SU-DHL-6 (cell line): Measurements from ENCODE around the gene COL6A1.

Experiments
- H2AFZ ChIP-seq: fragments of 200-600 bp; sonication (generic); 2 replicates; pipeline ENCODE4 v1.6.1; 2014; ENCODE audit warnings: low read depth, mild to moderate bottlenecking, moderate library complexity, mixed read lengths, antibody characterized with exemption, low read length; ENCODE audit not compliant: severe bottlenecking
- H3F3A ChIP-seq: fragments of 200-600 bp; shearing (Covaris generic); 2 replicates; pipeline ENCODE4 v1.6.0; 2016; ENCODE audit warnings: antibody characterized with exemption, mild to moderate bottlenecking; ENCODE audit not compliant: insufficient read depth
- H3K27ac ChIP-seq: fragments of 200-600 bp; sonication (generic); 2 replicates; pipeline ENCODE4 v1.5.1; 2016; ENCODE audit warnings: low read depth, mild to moderate bottlenecking, low read length, moderate library complexity, mixed read lengths
- H3K27me3 ChIP-seq: fragments of 200-600 bp; sonication (generic), shearing (Covaris generic); 2 replicates; pipeline ENCODE4 v1.6.0; 2014; ENCODE audit warnings: mild to moderate bottlenecking, low read length
- H3K36me3 ChIP-seq: fragments of 200-600 bp; sonication (generic); 2 replicates; pipeline ENCODE4 v1.6.1; 2014; ENCODE audit warnings: mild to moderate bottlenecking, low read length, mixed read lengths
- H3K4me2 ChIP-seq: fragments of 300-600, 200-600 bp; shearing (Covaris generic), sonication (generic); 2 replicates; pipeline ENCODE4 v1.6.0; 2014; ENCODE audit warnings: low read length, low read depth, mild to moderate bottlenecking; ENCODE audit not compliant: poor library complexity, severe bottlenecking
- H3K4me3 ChIP-seq: fragments of 200-600 bp; sonication (generic); 2 replicates; pipeline ENCODE4 v1.5.1; 2014; ENCODE audit warnings: antibody characterized with exemption, low read length, mild to moderate bottlenecking, mixed read lengths; ENCODE audit not compliant: insufficient read depth, poor library complexity, severe bottlenecking
- H3K79me2 ChIP-seq: fragments of 200-600 bp; sonication (generic); 2 replicates; pipeline ENCODE4 v1.6.1; 2014; ENCODE audit warnings: mild to moderate bottlenecking, low read length, moderate library complexity; ENCODE audit not compliant: insufficient read depth
- H3K9ac ChIP-seq: fragments of 200-600 bp; sonication (generic); 2 replicates; pipeline ENCODE4 v1.7.0; 2014; ENCODE audit warnings: mild to moderate bottlenecking, low read length
- H3K9me2 ChIP-seq: fragments of 200-600 bp; sonication (generic); replicated peaks from 2 replicates; pipeline ENCODE4 v1.6.1; 2014; ENCODE audit warnings: low read length; ENCODE audit not compliant: insufficient read depth
- H3K9me3 ChIP-seq: fragments of 200-600 bp; sonication (generic); 2 replicates; pipeline ENCODE4 v1.6.1; 2014; ENCODE audit warnings: low read length, mixed read lengths; ENCODE audit not compliant: insufficient read depth
- H4K20me1 ChIP-seq: fragments of 200-600 bp; sonication (generic); 2 replicates; pipeline ENCODE4 v1.6.1; 2014; ENCODE audit warnings: low read depth, mild to moderate bottlenecking, antibody characterized with exemption, low read length, moderate library complexity, mixed read lengths
- EZH2phosphoT487 ChIP-seq: fragments of 200-600 bp; sonication (generic), shearing (Covaris generic); conservative IDR thresholded peaks from 2 replicates; pipeline ENCODE4 v1.6.1; 2018; ENCODE audit warnings: mild to moderate bottlenecking, antibody characterized with exemption, low read length, moderate library complexity, mixed read lengths
- TF ChIP-seq, protein P1 (sequence below): fragments of 200-600 bp; sonication (generic); IDR thresholded peaks from one replicate; pipeline ENCODE4 v1.5.1; 2017; ENCODE audit warnings: antibody characterized with exemption, mild to moderate bottlenecking, low read length, moderate library complexity; ENCODE audit not compliant: insufficient read depth, poor library complexity, severe bottlenecking

COL6A1 gene

DNA sequence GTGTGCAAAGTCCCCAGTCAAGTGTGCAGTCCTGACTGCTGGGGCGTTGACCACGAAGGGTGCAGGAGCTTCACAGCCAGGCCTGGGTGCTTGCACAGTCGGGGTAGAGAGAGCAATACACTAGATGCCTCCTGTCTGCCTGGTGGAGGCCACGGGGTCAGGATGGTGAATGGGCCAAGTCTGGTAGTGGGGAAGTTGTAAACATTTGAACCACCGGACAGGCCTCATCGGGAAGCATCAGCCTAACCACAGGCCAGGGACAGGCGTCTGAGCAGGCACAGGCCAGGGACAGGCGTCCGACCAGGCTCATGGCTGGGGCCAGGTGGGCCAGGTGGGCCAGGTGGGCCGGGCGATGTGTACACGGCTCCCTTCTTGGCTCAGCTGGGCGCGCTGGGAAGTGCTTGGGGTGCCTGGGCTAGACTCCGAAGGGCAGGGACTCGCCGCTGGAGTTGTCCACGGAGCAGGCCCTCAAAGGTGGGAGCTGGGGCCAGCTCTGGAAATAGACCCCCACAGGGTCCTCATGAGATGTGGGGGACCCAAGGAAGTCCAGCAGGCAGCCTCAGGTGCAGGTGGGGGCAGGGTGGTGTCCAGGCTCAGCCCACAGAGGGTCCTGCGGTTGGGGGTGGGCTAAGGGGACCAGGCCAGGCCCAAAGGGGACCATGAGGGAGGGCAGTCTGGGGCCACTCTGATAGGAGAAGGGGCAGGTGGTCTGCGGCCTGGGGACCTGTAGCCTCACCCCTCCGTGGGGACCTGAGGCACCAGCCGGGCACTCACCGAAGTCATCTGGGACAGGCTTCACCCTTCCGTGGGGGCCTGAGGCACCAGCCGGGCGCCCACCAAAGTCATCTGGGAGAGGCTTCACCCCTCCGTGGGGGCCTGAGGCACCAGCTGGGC, 15.0 kb downstream of the COL6A1 start:
- Histone ChIP-seq H3K36me3 (no peaks in the 10 kb centered on the region), H3K27me3 (no peaks in the 10 kb centered on the region), H3F3A (no peaks in the 10 kb centered on the region), H3K9ac (no peak overlapping the region), H4K20me1 (no peaks in the 10 kb centered on the region), H3K79me2 (no peaks in the 10 kb centered on the region), H2AFZ (no peak overlapping the region), H3K9me3 (no peaks in the 10 kb centered on the region), H3K4me2 (no peak overlapping the region), H3K27ac (no peak overlapping the region), H3K4me3 (no peak overlapping the region), H3K9me2 (no peaks in the 10 kb centered on the region)
- TF ChIP-seq, protein P1, sequence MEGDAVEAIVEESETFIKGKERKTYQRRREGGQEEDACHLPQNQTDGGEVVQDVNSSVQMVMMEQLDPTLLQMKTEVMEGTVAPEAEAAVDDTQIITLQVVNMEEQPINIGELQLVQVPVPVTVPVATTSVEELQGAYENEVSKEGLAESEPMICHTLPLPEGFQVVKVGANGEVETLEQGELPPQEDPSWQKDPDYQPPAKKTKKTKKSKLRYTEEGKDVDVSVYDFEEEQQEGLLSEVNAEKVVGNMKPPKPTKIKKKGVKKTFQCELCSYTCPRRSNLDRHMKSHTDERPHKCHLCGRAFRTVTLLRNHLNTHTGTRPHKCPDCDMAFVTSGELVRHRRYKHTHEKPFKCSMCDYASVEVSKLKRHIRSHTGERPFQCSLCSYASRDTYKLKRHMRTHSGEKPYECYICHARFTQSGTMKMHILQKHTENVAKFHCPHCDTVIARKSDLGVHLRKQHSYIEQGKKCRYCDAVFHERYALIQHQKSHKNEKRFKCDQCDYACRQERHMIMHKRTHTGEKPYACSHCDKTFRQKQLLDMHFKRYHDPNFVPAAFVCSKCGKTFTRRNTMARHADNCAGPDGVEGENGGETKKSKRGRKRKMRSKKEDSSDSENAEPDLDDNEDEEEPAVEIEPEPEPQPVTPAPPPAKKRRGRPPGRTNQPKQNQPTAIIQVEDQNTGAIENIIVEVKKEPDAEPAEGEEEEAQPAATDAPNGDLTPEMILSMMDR: no peak
- no peak for TF ChIP-seq EZH2phosphoT487

- Histone ChIP-seq H3K27ac (no peak overlapping the region), H3K27me3 (no peaks in the 10 kb centered on the region), H4K20me1 (no peaks in the 10 kb centered on the region), H2AFZ (no peak overlapping the region), H3K9ac (no peak overlapping the region), H3K4me3 (no peak overlapping the region), H3F3A (no peaks in the 10 kb centered on the region), H3K79me2 (no peaks in the 10 kb centered on the region), H3K36me3 (no peaks in the 10 kb centered on the region), H3K9me2 (no peaks in the 10 kb centered on the region), H3K9me3 (no peaks in the 10 kb centered on the region), H3K4me2 (no peak overlapping the region)
- TF ChIP-seq, protein P1: no peak
- TF ChIP-seq EZH2phosphoT487: no peak
Observed at GRCh38 chr21:45997205-45997494, 15.6 kb downstream of the COL6A1 start.

GRCh38 chr21:45997495-45998275, 16.1 kb downstream of the COL6A1 start:
- no peaks in the 10 kb centered on the region for H4K20me1 ChIP-seq
- H3K9me3 ChIP-seq: no peaks in the 10 kb centered on the region
- H3F3A ChIP-seq: no peaks in the 10 kb centered on the region
- TF ChIP-seq, protein P1: no peak
- TF ChIP-seq EZH2phosphoT487: no peak
- no peak overlapping the region for H2AFZ ChIP-seq
- no peak overlapping the region for H3K9ac ChIP-seq
- no peaks in the 10 kb centered on the region for H3K9me2 ChIP-seq
- no peaks in the 10 kb centered on the region for H3K36me3 ChIP-seq
- H3K79me2 ChIP-seq: no peaks in the 10 kb centered on the region
- H3K4me2 ChIP-seq: no peak overlapping the region
- no peak overlapping the region for H3K4me3 ChIP-seq
- no peaks in the 10 kb centered on the region for H3K27me3 ChIP-seq
- no peak overlapping the region for H3K27ac ChIP-seq
